ENCODE data around the gene NCOR2. TPM values are rescaled to one million over a fixed set of nuclear protein-coding genes. Genes with fewer than 3 reads are reported as not detected.
A peak's percentile ranks its signal among the peaks of the same experiment; 100 is the strongest.

The NCOR2 gene
- 218 and 251 TPM in 2 replicates for total RNA-seq
- long read RNA-seq, partial matches to known transcripts: 1 of 6 reads
- long read RNA-seq, other reads (novel, unspliced or antisense): 5 of 6 reads

GRCh38 chr12:124566997-124567672, at the start of gene NCOR2:
Gene NCOR2, minus strand, starts transcription at chr12:124567612. Its CDS starts 72,361 bp downstream, at chr12:124495251.
- H3K36me3 Mint-ChIP-seq (ENCODE audit: insufficient read depth): no peaks in the 10 kb centered on the region
- peaks cover 3% of the 10 kb centered on the region for H3K27me3 Mint-ChIP-seq
- H3K4me1 Mint-ChIP-seq (ENCODE audit: low read depth): peaks cover 22% of the 10 kb centered on the region
- DNase-seq (ENCODE audit: low spot score, unreplicated experiment): peak; percentile 39
- peak within 1 kb of the TSS; percentile 87 for H3K27ac Mint-ChIP-seq
- peak within 1 kb of the TSS; percentile 88 for H3K4me3 Mint-ChIP-seq (ENCODE audit: low read depth)
- peak; percentile 37 for TF ChIP-seq CTCF (IDR thresholded peaks at IDR 0.05; ENCODE audit: unreplicated experiment)
- no peaks in the 10 kb centered on the region for H3K9me3 Mint-ChIP-seq (ENCODE audit: low read depth)

GRCh38 chr12:124616394-124617221, 49.2 kb upstream of the NCOR2 start:
- H3K4me3 Mint-ChIP-seq (ENCODE audit: low read depth): no peak overlapping the region
- peaks cover 10% of the 10 kb centered on the region for H3K27me3 Mint-ChIP-seq
- no peaks in the 10 kb centered on the region for H3K9me3 Mint-ChIP-seq (ENCODE audit: low read depth)
- H3K27ac Mint-ChIP-seq: no peak overlapping the region
- no peaks in the 10 kb centered on the region for H3K36me3 Mint-ChIP-seq (ENCODE audit: insufficient read depth)
- no peak for DNase-seq (ENCODE audit: low spot score, unreplicated experiment)
- H3K4me1 Mint-ChIP-seq (ENCODE audit: low read depth): no peaks in the 10 kb centered on the region
- no peak for TF ChIP-seq CTCF (IDR thresholded peaks at IDR 0.05; ENCODE audit: unreplicated experiment)

DNA sequence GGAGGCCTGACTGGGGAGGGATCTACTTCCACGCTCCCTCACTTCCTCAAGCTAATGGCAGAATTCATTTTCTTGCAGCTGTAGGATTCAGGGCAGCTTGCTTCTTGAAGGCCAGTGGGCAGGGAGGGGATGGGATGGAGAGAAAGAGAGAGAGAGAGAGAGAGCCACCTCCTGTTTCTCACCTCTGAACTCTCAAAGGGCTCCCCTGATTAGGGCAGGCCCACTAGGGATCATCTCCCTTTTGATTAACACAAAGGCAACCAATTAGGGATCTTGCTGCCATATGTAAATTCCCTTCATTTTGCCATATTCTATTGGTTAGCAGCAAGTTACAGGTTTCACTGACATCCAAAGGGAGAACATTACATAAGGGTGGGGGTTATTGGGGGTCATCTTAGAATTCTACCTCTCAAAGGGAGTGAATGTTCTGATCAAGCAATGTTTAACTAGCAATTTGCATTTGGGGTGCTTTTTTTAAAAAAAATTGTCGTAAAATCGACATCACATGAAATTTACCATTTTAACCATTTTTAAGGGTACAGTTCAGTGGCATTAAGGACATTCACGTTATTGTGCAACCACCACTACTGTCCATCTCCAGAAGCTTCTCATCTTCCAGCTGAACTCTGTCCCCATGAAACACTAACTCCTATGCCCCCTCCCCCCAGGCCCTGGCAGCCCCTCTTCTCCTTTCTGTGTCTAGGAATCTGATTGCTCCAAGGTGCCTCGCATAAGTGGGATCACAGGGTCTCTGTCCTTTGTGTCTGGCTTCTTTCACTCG, 47.3 kb upstream of the NCOR2 start:
- no peaks in the 10 kb centered on the region for H3K4me1 Mint-ChIP-seq (ENCODE audit: low read depth)
- H3K27ac Mint-ChIP-seq: no peak overlapping the region
- no peak for DNase-seq (ENCODE audit: low spot score, unreplicated experiment)
- no peak overlapping the region for H3K4me3 Mint-ChIP-seq (ENCODE audit: low read depth)
- TF ChIP-seq CTCF (IDR thresholded peaks at IDR 0.05; ENCODE audit: unreplicated experiment): no peak
- H3K9me3 Mint-ChIP-seq (ENCODE audit: low read depth): no peaks in the 10 kb centered on the region
- peaks cover 10% of the 10 kb centered on the region for H3K27me3 Mint-ChIP-seq
- no peaks in the 10 kb centered on the region for H3K36me3 Mint-ChIP-seq (ENCODE audit: insufficient read depth)

- H3K27ac Mint-ChIP-seq: no peak overlapping the region
- DNase-seq (ENCODE audit: low spot score, unreplicated experiment): no peak
- no peaks in the 10 kb centered on the region for H3K36me3 Mint-ChIP-seq (ENCODE audit: insufficient read depth)
- H3K4me1 Mint-ChIP-seq (ENCODE audit: low read depth): peaks cover 6% of the 10 kb centered on the region
- no peak for TF ChIP-seq CTCF (IDR thresholded peaks at IDR 0.05; ENCODE audit: unreplicated experiment)
- peaks cover 6% of the 10 kb centered on the region for H3K27me3 Mint-ChIP-seq
- no peak overlapping the region for H3K4me3 Mint-ChIP-seq (ENCODE audit: low read depth)
- no peaks in the 10 kb centered on the region for H3K9me3 Mint-ChIP-seq (ENCODE audit: low read depth)
Measured at GRCh38 chr12:124613151-124613585, 45.8 kb upstream of the NCOR2 start.

- Mint-ChIP-seq H3K4me3 (ENCODE audit: low read depth) (no peak overlapping the region), H3K27me3 (peaks cover 4% of the 10 kb centered on the region), H3K4me1 (ENCODE audit: low read depth) (peaks cover 7% of the 10 kb centered on the region), H3K36me3 (ENCODE audit: insufficient read depth) (no peaks in the 10 kb centered on the region), H3K9me3 (ENCODE audit: low read depth) (no peaks in the 10 kb centered on the region), H3K27ac (no peak overlapping the region)
- DNase-seq (ENCODE audit: low spot score, unreplicated experiment): no peak
- no peak for TF ChIP-seq CTCF (IDR thresholded peaks at IDR 0.05; ENCODE audit: unreplicated experiment)
Measured at GRCh38 chr12:124612410-124612680, 44.9 kb upstream of the NCOR2 start.
